B cell (primary cell): ENCODE data around the gene CLCN3.

Experiments
- EZH2 ChIP-seq: IDR thresholded peaks from 2 replicates; pipeline ENCODE4 v1.6.1; 2012; ENCODE audit warnings: borderline replicate concordance, low read depth, mild to moderate bottlenecking, moderate library complexity, low read length; ENCODE audit not compliant: insufficient read depth, poor library complexity, severe bottlenecking
- TF ChIP-seq, protein P1 (sequence below): fragments of 200-600 bp; IDR thresholded peaks from one replicate; pipeline ENCODE4 v1.8.0; 2022; ENCODE audit warnings: antibody characterized with exemption, mild to moderate bottlenecking

- TF ChIP-seq, protein P1, sequence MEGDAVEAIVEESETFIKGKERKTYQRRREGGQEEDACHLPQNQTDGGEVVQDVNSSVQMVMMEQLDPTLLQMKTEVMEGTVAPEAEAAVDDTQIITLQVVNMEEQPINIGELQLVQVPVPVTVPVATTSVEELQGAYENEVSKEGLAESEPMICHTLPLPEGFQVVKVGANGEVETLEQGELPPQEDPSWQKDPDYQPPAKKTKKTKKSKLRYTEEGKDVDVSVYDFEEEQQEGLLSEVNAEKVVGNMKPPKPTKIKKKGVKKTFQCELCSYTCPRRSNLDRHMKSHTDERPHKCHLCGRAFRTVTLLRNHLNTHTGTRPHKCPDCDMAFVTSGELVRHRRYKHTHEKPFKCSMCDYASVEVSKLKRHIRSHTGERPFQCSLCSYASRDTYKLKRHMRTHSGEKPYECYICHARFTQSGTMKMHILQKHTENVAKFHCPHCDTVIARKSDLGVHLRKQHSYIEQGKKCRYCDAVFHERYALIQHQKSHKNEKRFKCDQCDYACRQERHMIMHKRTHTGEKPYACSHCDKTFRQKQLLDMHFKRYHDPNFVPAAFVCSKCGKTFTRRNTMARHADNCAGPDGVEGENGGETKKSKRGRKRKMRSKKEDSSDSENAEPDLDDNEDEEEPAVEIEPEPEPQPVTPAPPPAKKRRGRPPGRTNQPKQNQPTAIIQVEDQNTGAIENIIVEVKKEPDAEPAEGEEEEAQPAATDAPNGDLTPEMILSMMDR, result no peak
- TF ChIP-seq EZH2, result no peak
Measured at GRCh38 chr4:169616846-169617245, 3.5 kb upstream of the CLCN3 start.
